Bronchial epithelial cell (primary cell): ENCODE results near the gene RAB40C. TPM values are rescaled to one million over a fixed set of nuclear protein-coding genes. Genes with fewer than 3 reads are reported as not detected.

Experiments used
- DNase-seq: peaks from one replicate; pipeline ENCODE4 v3.0.0-alpha.2; 2010; ENCODE audit warnings: low read depth
- FAIRE-seq: peaks from 2 replicates; lab custom pipeline; 2011; peaks lifted over from hg19 to GRCh38; lab: Jason Lieb, UNC
- H3K27me3 ChIP-seq: 2 replicates; pipeline ENCODE4 v1.5.1; 2011; ENCODE audit warnings: low read length; ENCODE audit not compliant: control insufficient read depth, insufficient read depth
- H3K36me3 ChIP-seq: 2 replicates; pipeline ENCODE4 v1.5.1; 2011; ENCODE audit warnings: low read length; ENCODE audit not compliant: control insufficient read depth, insufficient read depth
- H3K4me3 ChIP-seq: 2 replicates; pipeline ENCODE4 v1.5.1; 2011; ENCODE audit warnings: mild to moderate bottlenecking, low read depth, low read length, control low read depth
- total RNA-seq: library from RNA; depleted of rRNA; stranded (reverse); fragments of >200 nt; gene quantifications from 2 replicates; pipeline ENCODE4 v1.2.1, GENCODE V29; 2014
- TF ChIP-seq, protein P1 (sequence below): IDR thresholded peaks from 2 replicates; pipeline ENCODE4 v1.5.1; 2011; ENCODE audit warnings: mild to moderate bottlenecking, moderate library complexity, low read length, control low read depth, inconsistent platforms; ENCODE audit not compliant: insufficient read depth, severe bottlenecking

RAB40C gene
- total RNA-seq, 1 donor from 2014 or later: 10.8 TPM

DNA sequence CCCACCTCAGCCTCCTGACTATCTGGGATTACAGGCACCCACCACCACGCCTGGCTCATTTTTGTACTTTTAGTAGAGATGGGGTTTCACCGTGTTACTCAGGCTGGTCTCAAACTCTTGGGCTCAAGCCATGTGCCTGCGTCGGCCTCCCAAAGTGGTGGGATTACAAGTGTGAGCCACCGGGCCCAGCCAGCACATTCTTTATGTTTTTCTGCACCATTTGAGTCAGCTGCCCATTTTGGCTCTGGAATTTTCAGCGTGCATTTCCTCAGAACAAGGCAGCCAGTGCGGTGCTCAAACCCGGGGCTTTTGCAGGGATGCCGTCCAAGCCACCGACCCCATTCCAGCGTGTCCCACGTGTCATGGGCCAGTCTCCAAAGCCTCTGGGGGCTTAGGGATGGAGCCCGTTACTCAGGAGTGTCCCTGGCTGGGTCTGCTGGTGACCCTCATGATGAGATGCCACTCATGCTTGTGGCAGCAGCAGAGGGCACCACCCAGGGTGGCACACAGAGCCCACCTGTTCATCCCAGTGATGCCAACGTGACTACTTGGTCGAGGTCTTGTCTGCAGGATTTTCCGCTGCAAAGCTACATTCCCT is 3.7 kb upstream of the RAB40C start:
- TF ChIP-seq, protein P1, sequence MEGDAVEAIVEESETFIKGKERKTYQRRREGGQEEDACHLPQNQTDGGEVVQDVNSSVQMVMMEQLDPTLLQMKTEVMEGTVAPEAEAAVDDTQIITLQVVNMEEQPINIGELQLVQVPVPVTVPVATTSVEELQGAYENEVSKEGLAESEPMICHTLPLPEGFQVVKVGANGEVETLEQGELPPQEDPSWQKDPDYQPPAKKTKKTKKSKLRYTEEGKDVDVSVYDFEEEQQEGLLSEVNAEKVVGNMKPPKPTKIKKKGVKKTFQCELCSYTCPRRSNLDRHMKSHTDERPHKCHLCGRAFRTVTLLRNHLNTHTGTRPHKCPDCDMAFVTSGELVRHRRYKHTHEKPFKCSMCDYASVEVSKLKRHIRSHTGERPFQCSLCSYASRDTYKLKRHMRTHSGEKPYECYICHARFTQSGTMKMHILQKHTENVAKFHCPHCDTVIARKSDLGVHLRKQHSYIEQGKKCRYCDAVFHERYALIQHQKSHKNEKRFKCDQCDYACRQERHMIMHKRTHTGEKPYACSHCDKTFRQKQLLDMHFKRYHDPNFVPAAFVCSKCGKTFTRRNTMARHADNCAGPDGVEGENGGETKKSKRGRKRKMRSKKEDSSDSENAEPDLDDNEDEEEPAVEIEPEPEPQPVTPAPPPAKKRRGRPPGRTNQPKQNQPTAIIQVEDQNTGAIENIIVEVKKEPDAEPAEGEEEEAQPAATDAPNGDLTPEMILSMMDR: no peak
- FAIRE-seq (peak; percentile 82), DNase-seq (no peak)
- Histone ChIP-seq H3K27me3 (no peaks in the 10 kb centered on the region), H3K36me3 (peaks cover 1% of the 10 kb centered on the region), H3K4me3 (no peak overlapping the region)

DNA sequence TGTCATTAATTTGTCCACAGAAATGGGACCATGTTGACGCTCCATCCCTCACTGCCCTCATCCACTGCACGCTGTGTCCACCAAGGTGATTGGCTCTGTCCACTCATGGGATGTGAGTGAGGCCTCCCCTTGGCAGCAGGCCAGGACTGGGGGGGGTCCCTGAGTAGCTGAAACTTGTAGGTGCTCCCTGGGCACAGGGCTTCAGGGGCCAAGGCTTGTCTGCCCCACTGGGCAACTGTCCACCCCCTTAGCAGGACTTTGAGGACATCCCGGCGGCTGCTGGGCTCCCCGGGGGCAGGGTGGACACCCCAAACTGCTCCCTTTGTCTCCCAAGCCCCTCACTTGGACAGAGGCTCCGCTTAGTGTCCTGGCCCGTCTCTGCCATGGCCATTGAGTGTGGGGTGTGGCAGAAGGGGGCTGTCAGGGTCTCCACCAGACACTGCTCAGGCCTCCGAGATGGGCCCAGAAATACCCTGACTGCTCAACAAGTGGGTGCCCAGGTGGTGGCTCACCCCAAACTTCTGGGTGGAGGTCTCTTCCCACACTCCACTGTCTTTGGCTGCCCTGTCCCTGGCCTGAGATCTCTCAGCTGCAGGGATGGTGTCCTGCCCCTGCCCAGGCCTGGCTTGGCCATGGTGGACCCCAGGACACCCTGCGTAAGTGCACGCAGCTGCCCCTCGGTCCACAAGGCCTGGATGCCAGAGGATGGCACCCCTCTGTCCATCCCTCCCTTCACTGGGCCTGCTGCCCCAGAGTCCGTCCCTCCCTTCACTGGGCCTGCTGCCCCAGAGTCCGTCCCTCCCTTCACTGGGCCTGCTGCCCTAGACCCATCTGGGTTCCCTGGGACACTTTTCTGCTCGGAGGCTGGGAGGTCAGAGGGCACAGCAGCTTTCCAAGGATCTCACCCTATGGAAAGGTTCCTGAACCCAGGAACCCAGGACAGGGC is 2.9 kb upstream of the RAB40C start:
- Histone ChIP-seq H3K27me3 (no peaks in the 10 kb centered on the region), H3K36me3 (peaks cover 1% of the 10 kb centered on the region), H3K4me3 (no peak overlapping the region)
- no peak for DNase-seq
- TF ChIP-seq, protein P1: no peak
- no peak for FAIRE-seq

DNA sequence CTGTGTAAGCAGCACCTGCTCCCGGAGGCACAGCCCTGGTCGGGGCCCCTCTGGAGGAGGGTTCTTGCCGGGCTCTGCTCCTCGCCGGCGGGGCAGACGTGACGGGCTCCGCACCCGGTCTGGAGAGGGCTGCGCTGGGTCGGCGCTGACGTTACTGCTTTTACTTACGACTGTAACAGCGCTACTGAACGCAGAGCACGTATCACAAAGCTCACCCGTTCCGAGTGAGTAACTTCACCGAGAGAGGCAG is 1.3 kb upstream of the RAB40C start:
- peak; percentile 47 for DNase-seq
- FAIRE-seq: no peak
- Histone ChIP-seq H3K4me3 (peak overlapping the region; percentile 78), H3K27me3 (no peaks in the 10 kb centered on the region), H3K36me3 (peaks cover 2% of the 10 kb centered on the region)
- TF ChIP-seq, protein P1: no peak

DNA sequence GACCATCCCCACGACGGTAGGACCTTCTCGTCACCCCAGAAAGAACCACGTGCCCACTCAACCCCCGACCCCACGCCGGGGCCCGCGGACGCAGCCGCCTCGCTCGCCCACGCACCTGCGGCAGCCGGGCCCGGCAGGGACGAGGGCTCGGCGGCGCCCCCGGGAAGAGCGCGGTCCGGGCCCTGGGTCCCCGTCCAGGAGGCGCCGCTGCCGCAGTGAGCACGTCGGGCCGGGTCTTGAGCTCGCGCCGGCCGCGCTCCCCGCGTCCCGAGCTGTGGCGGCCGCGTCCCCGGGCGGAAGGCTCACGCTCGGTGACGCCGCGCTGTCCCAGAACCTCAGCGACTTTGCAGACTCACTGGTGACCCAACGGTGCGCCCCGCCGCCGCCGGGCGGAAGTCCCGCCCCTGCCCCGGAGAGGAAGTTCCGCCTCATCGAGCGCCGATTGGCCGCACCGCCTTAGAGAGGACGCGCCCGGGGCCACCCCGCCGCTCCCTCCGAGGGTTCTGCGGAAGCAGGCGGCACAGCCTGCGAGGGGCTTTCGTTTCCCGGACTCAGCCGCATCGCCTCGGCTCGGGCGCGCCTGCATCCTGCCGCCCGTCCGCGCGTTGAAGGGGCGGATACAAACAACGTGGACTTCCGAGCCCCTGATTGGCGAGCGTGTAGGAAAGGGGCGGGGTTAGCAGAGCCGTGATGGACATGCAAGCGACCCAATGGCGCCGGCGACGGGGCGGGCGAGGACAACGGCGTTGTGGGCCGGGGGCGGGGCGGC is 793 bp upstream of the RAB40C start:
- TF ChIP-seq, protein P1: no peak
- no peaks in the 10 kb centered on the region for H3K27me3 ChIP-seq
- FAIRE-seq (no peak), DNase-seq (peak; percentile 79)
- H3K36me3 ChIP-seq: peaks cover 2% of the 10 kb centered on the region
- H3K4me3 ChIP-seq: peak overlapping the region; percentile 78

DNA sequence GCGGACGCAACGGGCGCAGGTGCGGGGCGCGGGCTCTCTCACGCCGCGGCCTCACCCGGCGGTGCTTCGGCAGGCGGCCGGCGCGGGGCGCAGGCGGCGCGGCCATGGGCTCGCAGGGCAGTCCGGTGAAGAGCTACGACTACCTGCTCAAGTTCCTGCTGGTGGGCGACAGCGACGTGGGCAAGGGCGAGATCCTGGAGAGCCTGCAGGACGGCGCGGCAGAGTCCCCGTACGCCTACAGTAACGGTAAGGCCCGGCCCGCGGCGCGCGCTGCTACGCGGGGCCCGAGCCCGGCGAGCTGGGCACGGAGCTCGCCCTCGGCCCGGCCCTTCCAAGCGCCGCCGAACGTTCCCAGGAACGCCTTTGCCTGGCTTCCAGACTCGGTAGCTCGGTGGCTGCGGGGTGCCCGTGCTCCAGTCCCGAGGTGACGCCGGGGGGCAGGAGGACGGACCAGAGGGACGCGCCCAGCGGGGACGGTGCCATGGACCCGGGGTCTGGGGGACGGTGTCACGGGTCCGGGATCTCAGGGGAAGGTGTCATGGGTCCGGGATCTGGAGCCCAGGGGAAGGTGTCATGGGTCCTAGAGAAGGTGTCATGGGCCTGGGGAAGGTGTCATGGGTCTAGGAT is 435 bp downstream of the RAB40C start:
- H3K4me3 ChIP-seq: peak overlapping the region; percentile 82
- no peak for DNase-seq
- TF ChIP-seq, protein P1: no peak
- H3K27me3 ChIP-seq: no peaks in the 10 kb centered on the region
- no peak for FAIRE-seq
- peaks cover 2% of the 10 kb centered on the region for H3K36me3 ChIP-seq
